Natural killer cell (primary cell): ENCODE data around the gene CCNK. TPM values are rescaled to one million over a fixed set of nuclear protein-coding genes. Genes with fewer than 3 reads are reported as not detected.

ENCODE experiments used
- ATAC-seq, 3 donors: fragments of 150-1000 bp in 2 of 3; fragments of 200-7000 bp in 1 of 3; cut with Tn5 transposase; 1 replicate in 1 of 3; 2 replicates in 2 of 3; pipeline ENCODE4 v1.10.0; 2021; ENCODE audit warnings: mild to moderate bottlenecking in 2 of 3, moderate library complexity in 2 of 3
- DNase-seq, 2 donors: peaks; one replicate each; pipeline versions ENCODE4 v3.0.0 to v3.0.0-alpha.2; 2013 to 2021; ENCODE audit warnings: mixed read lengths in 1 of 2
- H3K27ac ChIP-seq: one replicate; pipeline ENCODE4 v1.5.1; 2013; ENCODE audit warnings: mild to moderate bottlenecking, low read length
- H3K27me3 ChIP-seq: one replicate; pipeline ENCODE4 v1.6.1; 2013; ENCODE audit warnings: low read length; ENCODE audit not compliant: control insufficient read depth, insufficient read depth
- H3K36me3 ChIP-seq: one replicate; pipeline ENCODE4 v1.6.1; 2013; ENCODE audit warnings: low read length; ENCODE audit not compliant: control insufficient read depth, insufficient read depth
- H3K4me1 ChIP-seq: one replicate; pipeline ENCODE4 v1.6.1; 2013; ENCODE audit warnings: low read length; ENCODE audit not compliant: control insufficient read depth, insufficient read depth
- H3K4me3 ChIP-seq: one replicate; pipeline ENCODE4 v1.5.1; 2013; ENCODE audit warnings: low read length
- H3K9me3 ChIP-seq: one replicate; pipeline ENCODE4 v1.6.1; 2013; ENCODE audit warnings: low read length; ENCODE audit not compliant: control insufficient read depth, insufficient read depth
- H3K27ac Mint-ChIP-seq, 2 donors: one replicate each; pipeline ENCODE4 v1.8.0; 2022; ENCODE audit warnings: mild to moderate bottlenecking in 2 of 2, mixed read lengths in 2 of 2, moderate library complexity in 1 of 2
- H3K27me3 Mint-ChIP-seq, 2 donors: one replicate each; pipeline ENCODE4 v1.8.0; 2022; ENCODE audit warnings: low read depth in 2 of 2, mixed read lengths in 2 of 2
- H3K36me3 Mint-ChIP-seq: one replicate; pipeline ENCODE4 v1.8.0; 2022; ENCODE audit warnings: mixed read lengths
- H3K4me1 Mint-ChIP-seq, 2 donors: one replicate each; pipeline ENCODE4 v1.8.0; 2022; ENCODE audit warnings: mixed read lengths in 2 of 2
- H3K4me3 Mint-ChIP-seq: one replicate; pipeline ENCODE4 v1.8.0; 2022; ENCODE audit warnings: mild to moderate bottlenecking, moderate library complexity, mixed read lengths
- H3K9me3 Mint-ChIP-seq, 2 donors: one replicate each; pipeline ENCODE4 v1.8.0; 2022; ENCODE audit warnings: mixed read lengths in 2 of 2
- WGBS: methylation state at CpG from one replicate; pipeline ENCODE4 v1.1.7; 2013; ENCODE audit warnings: missing lambda C conversion rate; ENCODE audit not compliant: insufficient coverage; 5-methylcytosine and 5-hydroxymethylcytosine counted together
- intact Hi-C: fragments of 100-400 bp; cut with micrococcal nuclease; formaldehyde crosslinking; loops from one replicate; pipeline ENCODE4 v1.14.2; 2022
- total RNA-seq, 4 donors: library from RNA; stranded (reverse); fragments of 120-200 nt in 1 of 4; gene quantifications; one replicate each; pipeline versions ENCODE4 v1.2.3 to v1.2.4, GENCODE V29; 2013 to 2022
- TF ChIP-seq, protein P1 (sequence below): fragments of 200-600 bp; IDR thresholded peaks from one replicate; pipeline ENCODE4 v1.8.0; 2022; ENCODE audit warnings: antibody characterized with exemption

The CCNK gene
- total RNA-seq, 3 donors from 2014 or later (not counting 1 experiment from before 2014, with no cell fraction given): 155 to 168 (median 165) TPM

DNA sequence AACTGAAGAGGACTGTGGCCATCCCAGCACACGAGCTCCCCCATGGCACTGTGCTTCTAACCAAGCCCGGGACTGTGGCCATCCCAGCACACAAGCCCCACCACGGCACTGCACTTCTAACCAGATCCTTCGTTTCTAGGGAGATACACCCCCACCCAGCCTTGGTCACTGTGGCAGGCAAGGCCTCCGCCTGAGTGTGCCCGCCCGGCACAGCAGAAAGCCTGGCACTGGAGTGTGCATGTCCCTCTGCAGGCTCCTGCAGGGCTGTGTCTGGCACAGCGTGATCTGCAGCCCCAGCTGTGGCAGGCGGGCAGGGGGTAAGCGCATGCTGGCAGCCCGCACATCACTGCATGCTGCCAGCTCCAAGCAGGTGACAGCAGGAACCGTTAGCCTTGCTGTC, 73.0 kb downstream of the CCNK start:
- no peaks in the 10 kb centered on the region for H3K36me3 Mint-ChIP-seq
- intact Hi-C loops: no loop called here
- H3K4me3 Mint-ChIP-seq: no peak overlapping the region
- ATAC-seq (no peak), DNase-seq (no peak)
- Histone ChIP-seq H3K27ac (no peak overlapping the region), H3K36me3 (no peaks in the 10 kb centered on the region), H3K4me3 (no peak overlapping the region), H3K4me1 (no peaks in the 10 kb centered on the region), H3K27me3 (no peaks in the 10 kb centered on the region), H3K9me3 (no peaks in the 10 kb centered on the region)
- H3K27ac Mint-ChIP-seq: no peak overlapping the region
- WGBS: 91% methylated on average over 12 of the region's 12 CpGs
- H3K4me1 Mint-ChIP-seq: no peaks in the 10 kb centered on the region
- no peaks in the 10 kb centered on the region for H3K9me3 Mint-ChIP-seq
- H3K27me3 Mint-ChIP-seq: no peaks in the 10 kb centered on the region
- TF ChIP-seq, protein P1, sequence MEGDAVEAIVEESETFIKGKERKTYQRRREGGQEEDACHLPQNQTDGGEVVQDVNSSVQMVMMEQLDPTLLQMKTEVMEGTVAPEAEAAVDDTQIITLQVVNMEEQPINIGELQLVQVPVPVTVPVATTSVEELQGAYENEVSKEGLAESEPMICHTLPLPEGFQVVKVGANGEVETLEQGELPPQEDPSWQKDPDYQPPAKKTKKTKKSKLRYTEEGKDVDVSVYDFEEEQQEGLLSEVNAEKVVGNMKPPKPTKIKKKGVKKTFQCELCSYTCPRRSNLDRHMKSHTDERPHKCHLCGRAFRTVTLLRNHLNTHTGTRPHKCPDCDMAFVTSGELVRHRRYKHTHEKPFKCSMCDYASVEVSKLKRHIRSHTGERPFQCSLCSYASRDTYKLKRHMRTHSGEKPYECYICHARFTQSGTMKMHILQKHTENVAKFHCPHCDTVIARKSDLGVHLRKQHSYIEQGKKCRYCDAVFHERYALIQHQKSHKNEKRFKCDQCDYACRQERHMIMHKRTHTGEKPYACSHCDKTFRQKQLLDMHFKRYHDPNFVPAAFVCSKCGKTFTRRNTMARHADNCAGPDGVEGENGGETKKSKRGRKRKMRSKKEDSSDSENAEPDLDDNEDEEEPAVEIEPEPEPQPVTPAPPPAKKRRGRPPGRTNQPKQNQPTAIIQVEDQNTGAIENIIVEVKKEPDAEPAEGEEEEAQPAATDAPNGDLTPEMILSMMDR: no peak

DNA sequence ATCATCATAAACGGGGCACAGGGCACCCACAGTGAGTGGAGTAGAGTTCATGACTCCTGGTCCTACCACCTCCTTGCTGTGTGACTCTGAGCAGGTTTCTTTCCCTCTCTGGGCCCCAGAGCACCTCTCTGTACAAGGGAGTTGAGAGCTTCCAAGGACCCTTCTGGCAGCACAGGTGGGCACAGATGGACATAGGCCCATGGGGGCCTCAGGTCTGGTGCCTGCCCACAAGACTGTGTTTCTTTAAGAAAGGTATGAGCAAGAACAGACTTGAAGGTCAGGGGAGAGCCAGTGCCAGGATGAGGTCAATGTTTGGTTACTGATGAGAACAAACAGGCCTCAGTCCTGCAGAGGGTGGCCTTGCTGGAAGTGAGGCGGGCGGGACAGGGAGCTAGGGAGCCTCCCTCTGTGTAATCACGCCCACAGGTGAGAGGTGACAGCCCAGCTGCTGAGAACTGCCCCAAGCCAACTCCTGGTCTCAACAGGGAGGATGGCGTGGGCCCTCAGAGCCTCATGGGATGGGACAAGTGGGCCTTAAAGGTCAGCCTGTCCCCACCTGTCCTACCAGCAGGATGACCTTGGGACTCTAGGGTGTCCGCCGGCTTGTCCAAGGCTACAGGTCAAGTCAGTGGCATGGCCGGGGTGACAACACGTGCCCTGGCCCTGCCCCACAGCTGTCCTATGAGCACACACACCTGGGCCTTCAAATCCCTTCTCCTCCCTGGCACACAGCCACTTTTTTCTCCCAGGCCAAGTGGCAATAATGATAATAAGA, 73.7 kb downstream of the CCNK start:
- TF ChIP-seq, protein P1: no peak
- H3K36me3 Mint-ChIP-seq: no peaks in the 10 kb centered on the region
- no peak overlapping the region for H3K27ac Mint-ChIP-seq
- no peak for DNase-seq
- no peak overlapping the region for H3K4me3 Mint-ChIP-seq
- no peaks in the 10 kb centered on the region for H3K9me3 Mint-ChIP-seq
- no peak overlapping the region for H3K27ac ChIP-seq
- H3K27me3 Mint-ChIP-seq: no peaks in the 10 kb centered on the region
- intact Hi-C loops: no loop called here
- no peaks in the 10 kb centered on the region for H3K27me3 ChIP-seq
- H3K4me1 Mint-ChIP-seq: no peaks in the 10 kb centered on the region
- H3K4me1 ChIP-seq: no peaks in the 10 kb centered on the region
- no peak for ATAC-seq
- no peaks in the 10 kb centered on the region for H3K9me3 ChIP-seq
- H3K36me3 ChIP-seq: no peaks in the 10 kb centered on the region
- WGBS: 94% methylated on average over 9 of the region's 9 CpGs
- H3K4me3 ChIP-seq: no peak overlapping the region

DNA sequence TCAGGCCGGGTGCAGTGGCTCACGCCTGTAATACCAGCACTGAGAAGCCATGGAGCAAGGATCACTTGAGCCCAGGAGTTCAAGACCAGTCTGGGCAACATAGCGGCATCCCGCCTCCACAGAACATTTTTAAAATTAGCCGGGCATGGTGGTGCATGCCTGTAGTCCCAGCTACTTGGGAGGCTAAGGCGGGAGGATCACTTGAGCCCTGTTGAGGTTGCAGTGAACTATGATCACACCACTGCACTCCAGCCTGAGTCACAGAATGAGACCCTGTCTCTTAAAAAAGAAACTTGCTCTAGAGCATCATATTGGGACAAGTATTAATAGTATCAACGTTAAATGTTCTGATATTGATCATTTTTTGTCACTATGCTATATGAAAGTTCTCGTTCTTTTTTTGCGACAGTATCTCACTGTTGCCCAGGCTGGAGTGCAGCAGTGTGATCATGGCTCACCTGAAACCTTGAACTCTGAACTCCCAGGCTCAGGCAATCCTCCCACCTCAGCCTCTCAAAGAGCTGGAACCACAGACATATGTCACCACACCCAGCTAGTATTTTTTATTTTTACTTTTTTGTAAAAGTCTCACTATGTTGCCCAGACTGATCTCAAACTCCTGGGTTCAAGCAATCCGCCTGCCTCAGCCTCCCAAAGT, 75.1 kb downstream of the CCNK start:
- Histone ChIP-seq H3K27me3 (no peaks in the 10 kb centered on the region), H3K27ac (no peak overlapping the region), H3K4me3 (no peak overlapping the region), H3K4me1 (no peaks in the 10 kb centered on the region), H3K36me3 (no peaks in the 10 kb centered on the region), H3K9me3 (no peaks in the 10 kb centered on the region)
- H3K27ac Mint-ChIP-seq: no peak overlapping the region
- H3K27me3 Mint-ChIP-seq: no peaks in the 10 kb centered on the region
- 95% methylated on average over 10 of the region's 10 CpGs for WGBS
- DNase-seq (no peak), ATAC-seq (no peak)
- intact Hi-C loops: no loop called here
- no peaks in the 10 kb centered on the region for H3K4me1 Mint-ChIP-seq
- no peak overlapping the region for H3K4me3 Mint-ChIP-seq
- no peaks in the 10 kb centered on the region for H3K36me3 Mint-ChIP-seq
- H3K9me3 Mint-ChIP-seq: no peaks in the 10 kb centered on the region
- TF ChIP-seq, protein P1: no peak
